GM21786 (cell line): Measurements from ENCODE around the gene SPACA1.
"Not testable (repeated sequence)": the region's sequence is repeated elsewhere in the genome, so short reads cannot be mapped to it uniquely, and the experiment has no call there.

Source experiments
- ATAC-seq: cut with Tn5 transposase; IDR thresholded peaks from one replicate; pipeline ENCODE4 v1.9.1; 2021; ENCODE audit not compliant: unreplicated experiment

SPACA1 gene

GRCh38 chr6:88047510-88048150 is at the start of gene SPACA1:
Gene SPACA1 (plus strand): TSS chr6:88047841. CDS start chr6:88047906, 65 bp downstream.
- ATAC-seq, result no peak

GRCh38 chr6:88000713-88001112 is 46.9 kb upstream of the SPACA1 start:
- ATAC-seq, result no peak

DNA sequence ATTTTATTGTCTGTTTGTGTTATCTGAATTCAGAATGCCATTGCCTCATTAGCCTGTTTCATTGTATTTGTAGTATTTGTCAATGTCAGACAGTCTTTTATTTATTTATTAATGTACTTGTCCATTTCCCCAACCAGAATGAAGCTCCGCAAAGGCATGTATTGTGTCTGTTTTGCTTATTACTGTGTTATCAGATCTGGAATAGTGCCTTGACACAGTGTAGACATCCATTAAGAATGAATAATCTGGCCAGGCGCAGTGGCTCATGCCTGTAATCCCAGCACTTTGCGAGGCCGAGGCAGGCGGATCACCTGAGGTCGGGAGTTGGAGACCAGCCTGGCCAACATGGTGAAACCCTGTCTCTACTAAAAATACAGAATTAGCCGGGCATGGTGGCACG is 46.4 kb upstream of the SPACA1 start:
- ATAC-seq, result not testable (repeated sequence)

DNA sequence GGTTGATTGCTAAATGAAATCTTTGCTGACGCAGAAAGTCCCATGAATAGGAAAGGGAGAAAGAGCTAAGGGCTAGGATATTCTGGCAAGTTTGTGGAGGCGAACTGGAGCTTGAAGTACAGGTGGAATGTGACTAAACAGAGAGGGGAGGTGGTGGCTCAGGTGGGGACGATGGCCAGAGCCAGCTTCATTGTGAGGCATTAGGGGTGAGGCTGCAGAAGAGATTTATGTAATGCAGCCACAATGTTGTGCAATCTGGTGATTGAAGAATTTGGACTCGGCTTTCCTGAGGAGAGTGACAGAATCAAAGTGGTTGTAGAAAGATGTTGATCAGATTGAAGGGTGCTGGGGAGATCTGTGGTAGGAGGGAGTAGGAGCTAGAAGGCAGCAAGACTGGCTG is 42.9 kb upstream of the SPACA1 start:
- ATAC-seq, result no peak

DNA sequence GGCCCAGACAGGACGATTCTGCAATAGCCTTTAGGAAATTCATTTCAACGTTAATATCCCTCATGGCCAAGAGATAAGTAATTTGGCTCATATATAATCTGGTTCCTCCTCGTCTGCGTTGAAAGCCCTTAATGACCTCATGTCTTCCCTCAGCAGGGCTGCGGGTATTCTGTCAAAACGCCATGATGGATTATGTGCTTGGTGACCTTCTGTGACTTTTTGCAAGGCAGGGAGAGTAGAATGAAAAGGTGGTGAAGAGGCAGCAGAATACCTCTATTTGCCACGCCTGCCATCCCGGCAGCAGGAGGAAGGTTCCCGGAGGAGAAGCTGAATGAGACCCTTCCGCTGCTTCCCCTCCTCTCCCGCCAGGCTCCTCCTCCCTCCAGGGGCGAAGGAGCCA is 41.1 kb upstream of the SPACA1 start:
- no peak for ATAC-seq

GRCh38 chr6:88008411-88008810 is 39.2 kb upstream of the SPACA1 start:
- no peak for ATAC-seq

- no peak for ATAC-seq
Observed at GRCh38 chr6:88008831-88009231, 38.8 kb upstream of the SPACA1 start.

GRCh38 chr6:88013015-88013414 is 34.6 kb upstream of the SPACA1 start:
- peak; percentile 43 for ATAC-seq

GRCh38 chr6:88013554-88013953 is 34.1 kb upstream of the SPACA1 start:
- peak; percentile 20 for ATAC-seq

DNA sequence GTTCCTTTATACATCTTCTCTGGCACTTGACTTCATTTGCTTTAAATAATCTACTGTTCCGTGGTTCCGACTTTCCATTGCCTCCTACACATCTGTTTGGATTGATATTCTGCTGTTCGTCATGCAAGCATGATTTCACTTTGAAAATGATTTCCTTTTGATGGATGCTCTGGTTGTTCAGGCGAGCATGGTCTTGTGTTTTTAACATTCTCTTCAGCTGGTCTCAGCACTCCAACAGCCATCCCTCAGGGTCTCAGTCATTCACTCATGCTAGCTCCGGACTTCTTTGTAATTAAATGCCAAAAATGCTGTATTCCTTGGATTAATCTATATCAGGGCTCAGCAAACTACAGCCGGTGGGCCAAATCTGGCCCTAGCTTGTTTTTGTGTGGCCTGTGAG is 27.2 kb upstream of the SPACA1 start:
- ATAC-seq, result no peak

- no peak for ATAC-seq
Observed at GRCh38 chr6:88024696-88025095, 22.9 kb upstream of the SPACA1 start.

DNA sequence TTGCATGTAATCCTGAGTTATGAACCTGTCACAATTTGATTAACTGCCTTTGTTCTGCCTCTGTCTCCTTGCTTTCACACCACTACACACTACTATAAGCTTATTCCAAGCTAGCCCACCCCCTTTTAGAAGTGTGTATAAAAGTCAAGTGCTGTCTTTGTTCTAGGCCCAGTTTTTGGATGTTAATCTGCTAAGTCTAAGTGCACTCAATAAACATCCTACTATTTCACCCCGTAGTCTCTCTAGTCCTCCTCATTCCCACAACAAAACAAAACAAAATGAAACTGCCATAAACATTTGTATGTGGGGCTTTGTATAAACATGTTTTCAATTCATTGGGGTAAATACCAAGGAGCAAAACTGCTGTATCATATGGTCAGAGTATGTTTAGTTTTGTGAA is 16.1 kb upstream of the SPACA1 start:
- no peak for ATAC-seq

- no peak for ATAC-seq
Observed at GRCh38 chr6:88044530-88044929, 3.1 kb upstream of the SPACA1 start.

DNA sequence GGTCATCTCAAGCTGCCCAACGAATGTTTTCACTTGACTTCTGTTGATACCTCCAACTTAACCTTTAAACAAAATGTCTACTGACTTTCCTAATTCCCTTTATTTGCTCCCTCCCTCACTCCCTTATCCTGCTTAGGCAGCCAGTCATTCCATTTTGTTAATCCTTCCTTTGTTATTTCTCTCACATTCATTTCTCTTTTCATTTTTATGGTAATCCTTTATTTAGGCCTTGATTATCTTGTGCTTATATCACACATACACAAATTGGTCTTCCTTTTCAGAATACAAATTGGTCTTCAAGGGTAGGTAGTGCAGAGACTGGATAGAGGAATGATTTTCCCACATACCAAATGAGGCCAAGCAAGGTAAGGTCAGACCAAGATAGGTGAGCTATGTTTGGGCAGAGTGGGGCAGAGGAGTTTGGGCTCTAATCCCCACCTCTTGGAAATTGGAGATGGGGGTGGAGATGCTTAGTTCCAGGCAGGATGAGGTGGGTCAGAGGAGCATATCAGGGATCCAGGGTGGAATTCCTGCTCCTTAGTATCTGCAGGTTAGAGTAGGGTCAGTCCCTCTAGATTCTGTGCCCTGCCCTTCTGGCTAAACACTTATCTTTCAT is 2.0 kb upstream of the SPACA1 start:
- no peak for ATAC-seq

DNA sequence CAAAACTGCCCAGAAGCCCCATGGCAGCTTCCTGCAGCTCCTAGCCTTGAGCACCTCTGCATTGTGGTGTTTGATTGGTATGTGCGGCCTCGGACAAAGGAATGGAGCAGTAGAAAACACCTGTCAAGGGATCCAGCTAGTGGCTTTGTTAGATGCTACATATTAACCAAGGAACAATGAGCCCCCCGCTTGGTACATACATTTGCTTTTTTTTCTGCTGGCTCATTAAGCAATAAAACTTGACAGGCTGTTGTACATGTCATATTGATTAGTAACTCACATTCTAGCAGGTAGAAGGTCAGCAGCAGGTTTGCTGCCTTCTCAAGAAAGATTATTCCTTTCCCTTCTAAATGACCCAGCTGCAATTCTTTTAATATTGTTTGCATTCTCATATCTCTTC is 937 bp downstream of the SPACA1 start:
- no peak for ATAC-seq

DNA sequence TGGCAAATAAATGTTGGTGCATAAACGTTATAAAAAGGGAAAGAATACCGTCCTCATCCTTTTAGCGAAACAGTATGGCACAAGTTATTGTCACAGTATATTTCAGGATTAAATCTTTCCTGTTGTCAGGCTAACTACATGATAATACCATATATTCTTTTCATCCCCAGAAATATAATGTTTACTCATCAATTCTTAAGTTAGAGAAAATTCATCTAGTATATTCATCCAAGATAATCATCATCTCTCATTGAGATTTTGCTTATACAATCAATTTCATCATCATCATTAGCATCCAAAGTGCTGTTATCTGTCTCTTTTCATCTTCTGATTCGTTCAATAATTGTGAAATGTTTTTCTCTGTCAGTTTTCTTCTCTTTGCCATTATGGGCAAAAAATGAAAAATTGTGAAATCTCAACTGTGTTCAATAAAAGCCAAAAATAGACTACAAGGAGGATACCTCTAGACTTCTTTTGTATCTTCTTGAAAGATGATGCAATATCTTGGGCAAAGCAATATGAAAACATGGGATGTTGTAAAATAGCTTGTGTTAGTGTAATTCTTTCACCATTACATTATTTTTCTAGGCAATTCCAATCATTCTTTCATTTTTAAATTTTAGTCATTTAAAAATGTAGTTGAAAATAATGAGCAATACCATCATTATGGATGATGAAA is 2.6 kb downstream of the SPACA1 start:
- ATAC-seq, result no peak

GRCh38 chr6:88059191-88059590 is 11.6 kb downstream of the SPACA1 start:
- ATAC-seq, result no peak

- no peak for ATAC-seq
Observed at GRCh38 chr6:88062376-88062775, 14.7 kb downstream of the SPACA1 start.

- ATAC-seq, result no peak
Observed at GRCh38 chr6:88072462-88072861, 24.8 kb downstream of the SPACA1 start.

DNA sequence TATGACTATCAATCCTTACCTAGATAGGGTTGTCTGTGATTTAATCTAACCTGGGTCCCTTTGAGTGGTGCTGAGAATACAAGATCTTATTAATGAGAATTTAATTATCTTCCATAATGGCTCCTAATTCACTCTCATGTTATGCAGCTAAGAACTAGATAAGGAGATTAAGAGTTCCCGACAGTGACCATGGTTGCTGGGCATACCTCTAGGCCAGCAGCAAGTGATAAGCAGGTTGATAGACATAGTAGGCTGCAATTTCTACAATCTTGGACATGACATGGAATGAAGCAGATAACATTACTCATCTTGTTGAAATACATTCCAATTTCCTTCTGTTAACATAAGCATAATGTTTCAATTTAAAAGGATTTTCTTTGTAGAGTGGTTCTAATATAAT is 27.1 kb downstream of the SPACA1 start:
- ATAC-seq, result no peak

GRCh38 chr6:88077305-88077704 is 29.7 kb downstream of the SPACA1 start:
- no peak for ATAC-seq

DNA sequence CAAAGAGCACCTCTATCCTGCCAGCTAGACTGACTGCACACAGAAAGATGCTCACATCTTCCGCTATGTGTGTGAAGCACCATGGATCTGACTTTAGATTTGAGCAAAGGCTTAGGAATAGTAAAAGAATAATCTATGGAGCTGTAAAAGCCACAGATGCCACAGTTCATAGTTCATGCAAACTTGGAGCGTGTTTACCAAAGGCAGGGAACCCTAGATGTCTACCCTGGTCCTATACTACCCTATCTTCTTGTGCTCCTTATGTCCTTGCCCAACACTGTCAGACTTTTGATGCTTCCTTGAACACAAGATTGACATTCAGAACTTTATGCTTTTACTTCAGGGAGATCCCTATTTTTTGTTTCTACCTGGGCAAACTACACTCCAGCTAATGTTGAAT is 39.2 kb downstream of the SPACA1 start:
- no peak for ATAC-seq
